A549 (cell line): ENCODE measurements around the gene CGB3. TPM values are rescaled to one million over a fixed set of nuclear protein-coding genes. Genes with fewer than 3 reads are reported as not detected.

Experiments
- ATAC-seq, 2 experiments: fragments of 200-7000 bp in 1 of 2; fragments of >200 bp in 1 of 2; cut with Nextera tagmentation in 1 of 2; cut with Tn5 transposase in 1 of 2; 3 replicates each; pipeline versions ENCODE4 v1.8.0 to v1.9.1; 2018 to 2020; ENCODE audit warnings: mild to moderate bottlenecking in 1 of 2, moderate library complexity in 1 of 2
- CTCF ChIA-PET: fragments of 300-600 bp; sonication (Branson Sonifier 250); formaldehyde crosslinking; extraction: SDS; loops from one replicate; lab custom pipeline; 2021; ENCODE audit warnings: antibody characterized with exemption, inconsistent platforms; lab: Yijun Ruan, JAX
- POLR2A ChIA-PET: fragments of 350-600 bp; formaldehyde crosslinking; extraction: SDS; loops from one replicate; lab custom pipeline; 2021; ENCODE audit warnings: antibody characterized with exemption, inconsistent platforms; lab: Yijun Ruan, JAX
- DNase-seq, 2 experiments: peaks; one replicate each; pipeline versions ENCODE4 v3.0.0 to v3.0.0-alpha.2; 2011 to 2016; ENCODE audit warnings: low read depth in 1 of 2, low spot score in 1 of 2
- FAIRE-seq: peaks from 2 replicates; lab custom pipeline; 2011; peaks lifted over from hg19 to GRCh38; lab: Jason Lieb, UNC
- H3K27ac ChIP-seq, 2 experiments: fragments of >200 bp; sonication (Bioruptor Twin); formaldehyde crosslinking; 3 replicates each; pipeline ENCODE4 v1.5.1; 2016 to 2017
- H3K4me1 ChIP-seq: fragments of >200 bp; sonication (Bioruptor Twin); formaldehyde crosslinking; 3 replicates; pipeline ENCODE4 v1.6.1; 2016
- H3K4me2 ChIP-seq: fragments of >200 bp; sonication (Bioruptor Twin); formaldehyde crosslinking; 3 replicates; pipeline ENCODE4 v1.6.1; 2016
- H3K4me3 ChIP-seq: fragments of >200 bp; sonication (Bioruptor Twin); formaldehyde crosslinking; 3 replicates; pipeline ENCODE4 v1.5.1; 2016
- H3K9me3 ChIP-seq: fragments of >200 bp; sonication (Bioruptor Twin); formaldehyde crosslinking; 3 replicates; pipeline ENCODE4 v1.6.1; 2016
- CBX2 ChIP-seq: fragments of 200-600 bp; sonication (generic); IDR thresholded peaks from 2 replicates; pipeline ENCODE4 v1.6.1; 2016; ENCODE audit warnings: low read depth, mild to moderate bottlenecking, borderline replicate concordance
- CBX8 ChIP-seq: fragments of 200-600 bp; sonication (generic); IDR thresholded peaks from 2 replicates; pipeline ENCODE4 v1.6.1; 2016
- CEBPB ChIP-seq, 2 experiments: fragments of >200 bp in 1 of 2; sonication (Bioruptor Twin) in 1 of 2; formaldehyde crosslinking in 1 of 2; IDR thresholded peaks; 2 replicates each; pipeline ENCODE4 v1.6.1; 2012 to 2016
- CHD2 ChIP-seq: fragments of 150-350 bp; IDR thresholded peaks from 2 replicates; pipeline ENCODE4 v1.6.1; 2014; ENCODE audit warnings: low read length; ENCODE audit not compliant: partially characterized antibody
- EHF ChIP-seq: fragments of 250-450 bp; sonication (Bioruptor Pico); IDR thresholded peaks from 2 replicates; pipeline ENCODE4 v1.5.0; 2020; ENCODE audit warnings: mild to moderate bottlenecking
- EP300 ChIP-seq, 2 experiments: fragments of >200 bp; sonication (Bioruptor Twin); formaldehyde crosslinking; IDR thresholded peaks; 2 replicates in 1 of 2; 3 replicates in 1 of 2; pipeline ENCODE4 v1.6.1; 2016 to 2017
- FOSB ChIP-seq: fragments of 250-450 bp; sonication (Bioruptor Pico); IDR thresholded peaks from 2 replicates; pipeline ENCODE4 v1.5.0; 2020; ENCODE audit warnings: mild to moderate bottlenecking, moderate library complexity
- FOXS1 ChIP-seq: fragments of 250-450 bp; sonication (Bioruptor Pico); IDR thresholded peaks from 2 replicates; pipeline ENCODE4 v1.5.0; 2020; ENCODE audit warnings: mild to moderate bottlenecking, moderate library complexity
- GATA3 ChIP-seq: IDR thresholded peaks from 2 replicates; pipeline ENCODE4 v1.6.1; 2012; ENCODE audit warnings: borderline replicate concordance
- JUN ChIP-seq, 2 experiments: fragments of >200 bp; sonication (Bioruptor Twin); formaldehyde crosslinking; IDR thresholded peaks; 2 replicates in 1 of 2; 3 replicates in 1 of 2; pipeline ENCODE4 v1.6.1; 2016 to 2017
- KDM5A ChIP-seq: fragments of 200-600 bp; sonication (generic); IDR thresholded peaks from 2 replicates; pipeline ENCODE4 v1.6.1; 2016; ENCODE audit warnings: antibody characterized with exemption, mild to moderate bottlenecking
- MAZ ChIP-seq: fragments of 150-350 bp; IDR thresholded peaks from 2 replicates; pipeline ENCODE4 v1.6.1; 2014; ENCODE audit warnings: antibody characterized with exemption, low read depth, low read length, borderline replicate concordance
- MYC ChIP-seq: IDR thresholded peaks from 2 replicates; pipeline ENCODE4 v1.6.1; 2012; ENCODE audit warnings: mild to moderate bottlenecking, inconsistent platforms, low read length, improper control_type of control experiment, borderline replicate concordance
- NR3C1 ChIP-seq: fragments of >200 bp; sonication (Bioruptor Twin); formaldehyde crosslinking; IDR thresholded peaks from 3 replicates; pipeline ENCODE4 v1.6.1; 2017
- PHF8 ChIP-seq: fragments of 200-600 bp; sonication (generic); IDR thresholded peaks from 2 replicates; pipeline ENCODE4 v1.6.1; 2016; ENCODE audit warnings: low read depth, mild to moderate bottlenecking, antibody characterized with exemption, moderate library complexity, borderline replicate concordance
- POLR2A ChIP-seq: IDR thresholded peaks from 2 replicates; pipeline ENCODE4 v1.6.1; 2012; ENCODE audit warnings: mild to moderate bottlenecking, low read length
- RAD21 ChIP-seq, 2 experiments: fragments of >200 bp in 1 of 2; sonication (Bioruptor Twin) in 1 of 2; formaldehyde crosslinking in 1 of 2; IDR thresholded peaks in 1 of 2; conservative IDR thresholded peaks in 1 of 2; 2 replicates in 1 of 2; 3 replicates in 1 of 2; pipeline ENCODE4 v1.6.1; 2012 to 2018; ENCODE audit warnings: inconsistent platforms in 1 of 2
- RFX5 ChIP-seq: fragments of 450-650 bp; IDR thresholded peaks from 2 replicates; pipeline ENCODE4 v1.7.1; 2014; ENCODE audit warnings: antibody characterized with exemption, mild to moderate bottlenecking, moderate library complexity
- SMC3 ChIP-seq: fragments of >200 bp; sonication (Bioruptor Twin); formaldehyde crosslinking; IDR thresholded peaks from 3 replicates; pipeline ENCODE4 v1.6.1; 2018; ENCODE audit warnings: inconsistent platforms
- ZFP36 ChIP-seq: fragments of 450-650 bp; IDR thresholded peaks from 2 replicates; pipeline ENCODE4 v1.6.1; 2014; ENCODE audit warnings: borderline replicate concordance; ENCODE audit not compliant: partially characterized antibody
- ZNF302 ChIP-seq: fragments of 250-450 bp; sonication (Bioruptor Pico); IDR thresholded peaks from 2 replicates; pipeline ENCODE4 v1.9.0; 2021; ENCODE audit warnings: inconsistent platforms, mild to moderate bottlenecking, moderate library complexity
- ZSCAN20 ChIP-seq: fragments of 250-450 bp; sonication (Bioruptor Pico); IDR thresholded peaks from 2 replicates; pipeline ENCODE4 v1.8.0; 2022; ENCODE audit warnings: mild to moderate bottlenecking, moderate library complexity
- WGBS: methylation state at CpG from one replicate; pipeline ENCODE4 v1.1.6; 2017; ENCODE audit errors: missing lambda C conversion rate; 5-methylcytosine and 5-hydroxymethylcytosine counted together
- polyA plus RNA-seq, 4 experiments: library from polyadenylated mRNA; depleted of rRNA in 3 of 4; stranded (reverse); fragments of >200 nt; fragmentation: RNase III in 1 of 4; extraction: RNeasy Plus Mini Kit Qiagen cat#74134 plus additional on column Dnase treatment in 1 of 4; gene quantifications; 2 replicates in 3 of 4; 3 replicates in 1 of 4; pipeline ENCODE4 v1.2.3, GENCODE V29; 2011 to 2017
- TF ChIP-seq, protein P1 (sequence below): fragments of >200 bp; sonication (Bioruptor Twin); formaldehyde crosslinking; IDR thresholded peaks from 3 replicates; pipeline ENCODE4 v1.5.1; 2016
- TF ChIP-seq, protein P2 (sequence below): IDR thresholded peaks from 2 replicates; pipeline ENCODE4 v1.6.1; 2012; ENCODE audit warnings: low read depth, borderline replicate concordance
- TF ChIP-seq, protein P3 (sequence below): fragments of 450-650 bp; IDR thresholded peaks from 2 replicates; pipeline ENCODE4 v1.6.1; 2014; ENCODE audit warnings: antibody characterized with exemption
- TF ChIP-seq, protein P4 (sequence below): IDR thresholded peaks from 2 replicates; pipeline ENCODE4 v1.6.1; 2012

Gene CGB3
- polyA plus RNA-seq, 2 of the 4 experiments (the other 2 are of a cell fraction): 0.13 TPM; not detected in 1

DNA sequence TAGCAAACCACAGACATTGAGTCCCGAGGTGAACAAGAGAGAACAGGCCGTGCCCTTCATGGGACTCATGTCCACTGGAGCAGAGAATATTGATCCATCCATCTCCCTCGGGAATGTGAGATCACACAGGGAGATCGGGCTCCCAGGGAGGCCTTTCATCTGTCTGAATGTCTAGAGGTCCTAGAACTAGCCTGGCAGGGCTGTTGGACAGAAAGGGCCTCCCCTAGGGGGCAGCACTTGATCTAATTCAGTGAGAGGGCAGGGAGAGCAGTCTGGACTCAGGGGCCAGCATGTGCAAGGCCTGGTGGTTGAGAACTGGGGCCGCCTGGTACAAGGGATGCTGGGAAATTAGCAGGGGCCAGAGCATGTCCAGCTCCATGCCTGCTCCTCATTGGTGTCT is 26.2 kb downstream of the CGB3 start:
- peak; percentile 81 to 85 for DNase-seq
- POLR2A ChIA-PET: interaction anchor here (1.0 kb wide), 1 partner anchor 11 kb away, joined by 3 read pairs; no protein-coding TSS in a partner anchor
- Histone ChIP-seq H3K4me3 (no peak overlapping the region), H3K4me2 (no peak overlapping the region), H3K9me3 (no peaks in the 10 kb centered on the region), H3K27ac (no peak overlapping the region), H3K4me1 (peaks cover 10% of the 10 kb centered on the region; the same call in 2 of the 3 replicates)
- peak; percentile 40 to 43; a peak in 5 of 6 replicates for ATAC-seq
- CTCF ChIA-PET: interaction anchor here (0.6 to 14.7 kb wide), 35 partner anchors 9 to 341 kb away, joined by 3 to 408 read pairs (median 4); partner anchors contain the start of genes KCNA7, LHB and NTF4
- TF ChIP-seq SMC3: peak; percentile 46
- TF ChIP-seq, protein P1, sequence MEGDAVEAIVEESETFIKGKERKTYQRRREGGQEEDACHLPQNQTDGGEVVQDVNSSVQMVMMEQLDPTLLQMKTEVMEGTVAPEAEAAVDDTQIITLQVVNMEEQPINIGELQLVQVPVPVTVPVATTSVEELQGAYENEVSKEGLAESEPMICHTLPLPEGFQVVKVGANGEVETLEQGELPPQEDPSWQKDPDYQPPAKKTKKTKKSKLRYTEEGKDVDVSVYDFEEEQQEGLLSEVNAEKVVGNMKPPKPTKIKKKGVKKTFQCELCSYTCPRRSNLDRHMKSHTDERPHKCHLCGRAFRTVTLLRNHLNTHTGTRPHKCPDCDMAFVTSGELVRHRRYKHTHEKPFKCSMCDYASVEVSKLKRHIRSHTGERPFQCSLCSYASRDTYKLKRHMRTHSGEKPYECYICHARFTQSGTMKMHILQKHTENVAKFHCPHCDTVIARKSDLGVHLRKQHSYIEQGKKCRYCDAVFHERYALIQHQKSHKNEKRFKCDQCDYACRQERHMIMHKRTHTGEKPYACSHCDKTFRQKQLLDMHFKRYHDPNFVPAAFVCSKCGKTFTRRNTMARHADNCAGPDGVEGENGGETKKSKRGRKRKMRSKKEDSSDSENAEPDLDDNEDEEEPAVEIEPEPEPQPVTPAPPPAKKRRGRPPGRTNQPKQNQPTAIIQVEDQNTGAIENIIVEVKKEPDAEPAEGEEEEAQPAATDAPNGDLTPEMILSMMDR: peak; percentile 68
- TF ChIP-seq MAZ: no peak
- peak; percentile 58 to 60; a peak in 4 of 5 replicates for TF ChIP-seq RAD21 (conservative IDR thresholded peaks at IDR 0.05 in 1 of 2, IDR thresholded peaks at IDR 0.05 in 1 of 2)
- FAIRE-seq: no peak
- 59% methylated on average over 5 of the region's 5 CpGs for WGBS

DNA sequence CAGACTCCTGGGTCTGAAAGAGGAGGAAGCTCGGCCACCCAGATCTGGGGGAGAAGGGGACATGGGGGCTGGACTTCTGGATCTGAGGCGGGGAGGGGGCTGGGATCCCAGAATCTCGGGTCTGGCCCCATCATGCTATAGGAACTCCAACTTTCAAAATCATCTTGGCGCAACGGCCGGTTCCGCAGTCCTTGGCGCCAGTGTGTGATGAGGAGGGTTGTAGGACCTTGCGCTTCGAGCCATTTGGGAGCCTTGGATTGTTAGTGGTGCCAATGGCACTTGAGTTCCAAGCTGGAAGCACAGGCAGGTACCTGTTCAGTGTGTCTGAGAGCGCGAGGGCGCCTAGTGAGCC is 30.1 kb downstream of the CGB3 start:
- ChIA-PET CTCF (interaction anchor here (0.6 to 14.7 kb wide), 35 partner anchors 16 to 722 kb away, joined by 3 to 408 read pairs (median 4); partner anchors contain the start of genes CA11, CGB2, CGB7 and LHB), POLR2A (interaction anchor here (0.6 to 1.9 kb wide), 23 partner anchors 10 to 269 kb away, joined by 3 to 16 read pairs (median 6); partner anchors contain the start of genes FTL, NUCB1 and PPP1R15A)
- H3K27ac ChIP-seq: peak overlapping the region; percentile 76 to 87

DNA sequence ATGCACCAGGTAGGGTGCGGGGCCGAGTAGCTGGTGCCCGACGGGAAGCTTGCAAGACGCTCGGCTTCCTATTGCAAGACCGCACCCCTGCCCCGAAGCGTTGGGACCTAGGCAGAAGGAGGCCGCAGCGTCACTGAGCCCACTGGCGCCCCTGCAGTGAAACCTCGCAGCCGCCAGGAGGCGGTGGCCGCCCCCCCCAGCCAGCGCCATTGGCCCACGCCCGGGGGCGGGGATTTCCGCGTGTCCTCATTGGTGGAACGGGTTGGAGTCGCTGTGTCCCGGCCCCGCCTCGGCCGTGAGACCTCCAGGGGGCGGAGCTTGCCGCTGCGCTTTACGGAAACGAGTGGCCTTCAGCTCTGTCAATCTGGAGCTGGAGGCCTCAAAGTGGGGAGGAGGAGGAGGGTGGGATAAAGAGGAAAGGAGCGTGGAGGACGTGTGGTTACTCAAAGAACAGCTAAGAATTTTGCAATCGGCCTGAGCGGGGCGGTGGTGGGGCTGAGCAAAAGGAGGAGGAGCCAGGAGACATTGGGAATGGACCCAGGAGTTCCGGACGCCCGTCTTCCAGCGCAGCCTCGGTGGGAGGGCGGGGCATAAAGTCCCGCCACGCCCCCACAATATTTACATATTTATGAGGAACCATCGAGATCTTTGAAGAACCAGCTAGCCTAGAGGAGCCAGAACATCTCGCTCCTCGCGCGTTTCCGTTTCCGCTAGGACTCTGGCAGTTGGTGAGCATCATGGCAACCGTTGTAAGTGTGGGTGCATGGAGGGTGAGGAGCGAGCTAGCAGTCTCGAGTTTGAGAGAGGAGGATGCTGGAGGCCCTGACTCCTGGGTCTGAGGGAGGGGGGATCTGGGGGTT is 30.7 kb downstream of the CGB3 start, which contains the start of the genes GYS1 and RUVBL2:
Gene GYS1 (minus strand): TSS at position 135 of the 860 bp plus-strand sequence. CDS start 197 bp downstream, outside the sequence.
Gene RUVBL2 (plus strand): TSS at position 713 of the 860 bp plus-strand sequence. CDS start 25 bp downstream, at position 738.
- Histone ChIP-seq H3K4me1 (peaks cover 20% of the 10 kb centered on the region), H3K9me3 (no peaks in the 10 kb centered on the region), H3K4me2 (peak within 1 kb of the TSS; percentile 93), H3K27ac (peak within 1 kb of the TSS; percentile 76 to 87), H3K4me3 (peak within 1 kb of the TSS; percentile 73)
- ChIA-PET POLR2A (interaction anchor here (0.6 to 1.9 kb wide), 28 partner anchors 9 to 350 kb away, joined by 3 to 16 read pairs (median 6); partner anchors contain the start of genes FTL, NUCB1 and PPP1R15A), CTCF (interaction anchor here (0.6 to 14.7 kb wide), 71 partner anchors 15 to 1676 kb away, joined by 3 to 408 read pairs (median 4); partner anchors contain the start of genes BAX, CA11, CGB2 and CGB7)
- 1% methylated on average over 47 of the region's 56 CpGs for WGBS
- ATAC-seq (peak; percentile 89 to 94), DNase-seq (peak; percentile 100), FAIRE-seq (peak; percentile 99)
- TF ChIP-seq RFX5 (peak; percentile 61; the same call in 1 of the 2 replicates), NR3C1 (no peak), POLR2A (peak; percentile 92), ZNF302 (CRISPR knock-in tag) (no peak), EHF (CRISPR knock-in tag) (no peak), SMC3 (peak; percentile 65; the same call in 2 of the 3 replicates), RAD21 (conservative IDR thresholded peaks at IDR 0.05 in 1 of 2, IDR thresholded peaks at IDR 0.05 in 1 of 2) (peak in 1 of 2 experiments; percentile 39; a peak in 2 of 5 replicates), ZFP36 (no peak), CEBPB (IDR thresholded peaks at IDR 0.05) (peak in 1 of 2 experiments; percentile 88; a peak in 2 of 4 replicates), KDM5A (peak; percentile 85; the same call in 1 of the 2 replicates), PHF8 (peak; percentile 68; the same call in 1 of the 2 replicates), CHD2 (peak; percentile 71), CBX2 (no peak), EP300 (IDR thresholded peaks at IDR 0.05) (no peak), FOSB (CRISPR knock-in tag) (no peak), GATA3 (no peak), ZSCAN20 (CRISPR knock-in tag) (no peak), FOXS1 (CRISPR knock-in tag) (no peak), MYC (0 out of 2 replicates have a peak, but pooled peaks have one; percentile 21), CBX8 (no peak)
- TF ChIP-seq, protein P2, sequence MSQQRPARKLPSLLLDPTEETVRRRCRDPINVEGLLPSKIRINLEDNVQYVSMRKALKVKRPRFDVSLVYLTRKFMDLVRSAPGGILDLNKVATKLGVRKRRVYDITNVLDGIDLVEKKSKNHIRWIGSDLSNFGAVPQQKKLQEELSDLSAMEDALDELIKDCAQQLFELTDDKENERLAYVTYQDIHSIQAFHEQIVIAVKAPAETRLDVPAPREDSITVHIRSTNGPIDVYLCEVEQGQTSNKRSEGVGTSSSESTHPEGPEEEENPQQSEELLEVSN: peak; percentile 38; the same call in 1 of the 2 replicates
- TF ChIP-seq, protein P3, sequence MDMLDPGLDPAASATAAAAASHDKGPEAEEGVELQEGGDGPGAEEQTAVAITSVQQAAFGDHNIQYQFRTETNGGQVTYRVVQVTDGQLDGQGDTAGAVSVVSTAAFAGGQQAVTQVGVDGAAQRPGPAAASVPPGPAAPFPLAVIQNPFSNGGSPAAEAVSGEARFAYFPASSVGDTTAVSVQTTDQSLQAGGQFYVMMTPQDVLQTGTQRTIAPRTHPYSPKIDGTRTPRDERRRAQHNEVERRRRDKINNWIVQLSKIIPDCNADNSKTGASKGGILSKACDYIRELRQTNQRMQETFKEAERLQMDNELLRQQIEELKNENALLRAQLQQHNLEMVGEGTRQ: no peak
- TF ChIP-seq, protein P4, sequence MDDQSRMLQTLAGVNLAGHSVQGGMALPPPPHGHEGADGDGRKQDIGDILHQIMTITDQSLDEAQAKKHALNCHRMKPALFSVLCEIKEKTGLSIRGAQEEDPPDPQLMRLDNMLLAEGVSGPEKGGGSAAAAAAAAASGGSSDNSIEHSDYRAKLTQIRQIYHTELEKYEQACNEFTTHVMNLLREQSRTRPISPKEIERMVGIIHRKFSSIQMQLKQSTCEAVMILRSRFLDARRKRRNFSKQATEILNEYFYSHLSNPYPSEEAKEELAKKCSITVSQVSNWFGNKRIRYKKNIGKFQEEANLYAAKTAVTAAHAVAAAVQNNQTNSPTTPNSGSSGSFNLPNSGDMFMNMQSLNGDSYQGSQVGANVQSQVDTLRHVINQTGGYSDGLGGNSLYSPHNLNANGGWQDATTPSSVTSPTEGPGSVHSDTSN: peak; percentile 93

More for the DNA sequence above, 30.1 kb downstream of the CGB3 start:
- Histone ChIP-seq H3K4me2 (peak overlapping the region; percentile 87), H3K4me3 (peak overlapping the region; percentile 73), H3K4me1 (peaks cover 20% of the 10 kb centered on the region), H3K9me3 (no peaks in the 10 kb centered on the region)
- no peak for DNase-seq
- 3% methylated on average over 13 of the region's 13 CpGs for WGBS
- no peak for FAIRE-seq
- no peak for ATAC-seq
- TF ChIP-seq KDM5A (peak; percentile 81), JUN (IDR thresholded peaks at IDR 0.05) (peak in 1 of 2 experiments; percentile 9; a peak in 1 of 5 replicates), PHF8 (peak; percentile 32; the same call in 1 of the 2 replicates), EP300 (IDR thresholded peaks at IDR 0.05) (no peak)
